Uterus (tissue), 4 donors: ENCODE measurements around the gene TSSK2. TPM values are rescaled to one million over a fixed set of nuclear protein-coding genes. Genes with fewer than 3 reads are reported as not detected.

Experiments
- DNase-seq, 2 donors: peaks; one replicate each; pipeline ENCODE4 v3.0.0-alpha.2; 2019 to 2020
- H3K27ac ChIP-seq, 2 donors: fragments of 200-600 bp; sonication (generic); 1 replicate in 1 of 2; 2 replicates in 1 of 2; pipeline ENCODE4 v1.5.1; 2016 to 2018
- H3K27me3 ChIP-seq, 2 donors: fragments of 200-600 bp; sonication (generic); one replicate each; pipeline ENCODE4 v1.5.1; 2018 to 2019; ENCODE audit warnings: control low read depth in 1 of 2
- H3K36me3 ChIP-seq, 2 donors: fragments of 200-600 bp; sonication (generic); one replicate each; pipeline ENCODE4 v1.5.1; 2019; ENCODE audit warnings: control low read depth in 1 of 2
- H3K4me1 ChIP-seq, 2 donors: fragments of 200-600 bp; sonication (generic); one replicate each; pipeline ENCODE4 v1.5.1; 2018 to 2019; ENCODE audit warnings: control low read depth in 1 of 2
- H3K4me3 ChIP-seq, 2 donors: fragments of 200-600 bp; sonication (generic); 1 replicate in 1 of 2; 2 replicates in 1 of 2; pipeline ENCODE4 v1.5.1; 2018 to 2019; ENCODE audit warnings: mild to moderate bottlenecking in 1 of 2
- H3K9me3 ChIP-seq, 2 donors: fragments of 200-600 bp; sonication (generic); one replicate each; pipeline ENCODE4 v1.5.1; 2019; ENCODE audit warnings: control low read depth in 1 of 2
- POLR2A ChIP-seq, 2 donors: fragments of 450-650 bp; IDR thresholded peaks; one replicate each; pipeline ENCODE4 v1.6.1; 2016; ENCODE audit warnings: antibody characterized with exemption in 2 of 2, mild to moderate bottlenecking in 1 of 2, moderate library complexity in 1 of 2
- intact Hi-C: fragments of 100-400 bp; cut with DNase I; formaldehyde crosslinking; loops from one replicate; pipeline ENCODE4 v1.15.1; 2023; ENCODE audit warnings: low total_unique reads
- total RNA-seq, 4 donors: library from RNA; depleted of rRNA in 3 of 4; stranded (reverse); fragments of >200 nt in 3 of 4; gene quantifications; one replicate each; pipeline versions ENCODE4 v1.1.0 to v1.2.4, GENCODE V29; 2014 to 2023
- TF ChIP-seq, protein P1 (sequence below), 4 experiments: fragments of 200-600 bp in 2 of 4; fragments of 450-650 bp in 2 of 4; sonication (generic) in 2 of 4; IDR thresholded peaks; one replicate each; pipeline ENCODE4 v1.5.1; 2016 to 2019; ENCODE audit warnings: antibody characterized with exemption in 4 of 4, mild to moderate bottlenecking in 2 of 4, moderate library complexity in 1 of 4
- donor health status: DM: yes; HTN: yes; CAD: no.

Gene TSSK2
- total RNA-seq, 4 donors from 2014 or later, result 0.30 TPM; not detected in 3

DNA sequence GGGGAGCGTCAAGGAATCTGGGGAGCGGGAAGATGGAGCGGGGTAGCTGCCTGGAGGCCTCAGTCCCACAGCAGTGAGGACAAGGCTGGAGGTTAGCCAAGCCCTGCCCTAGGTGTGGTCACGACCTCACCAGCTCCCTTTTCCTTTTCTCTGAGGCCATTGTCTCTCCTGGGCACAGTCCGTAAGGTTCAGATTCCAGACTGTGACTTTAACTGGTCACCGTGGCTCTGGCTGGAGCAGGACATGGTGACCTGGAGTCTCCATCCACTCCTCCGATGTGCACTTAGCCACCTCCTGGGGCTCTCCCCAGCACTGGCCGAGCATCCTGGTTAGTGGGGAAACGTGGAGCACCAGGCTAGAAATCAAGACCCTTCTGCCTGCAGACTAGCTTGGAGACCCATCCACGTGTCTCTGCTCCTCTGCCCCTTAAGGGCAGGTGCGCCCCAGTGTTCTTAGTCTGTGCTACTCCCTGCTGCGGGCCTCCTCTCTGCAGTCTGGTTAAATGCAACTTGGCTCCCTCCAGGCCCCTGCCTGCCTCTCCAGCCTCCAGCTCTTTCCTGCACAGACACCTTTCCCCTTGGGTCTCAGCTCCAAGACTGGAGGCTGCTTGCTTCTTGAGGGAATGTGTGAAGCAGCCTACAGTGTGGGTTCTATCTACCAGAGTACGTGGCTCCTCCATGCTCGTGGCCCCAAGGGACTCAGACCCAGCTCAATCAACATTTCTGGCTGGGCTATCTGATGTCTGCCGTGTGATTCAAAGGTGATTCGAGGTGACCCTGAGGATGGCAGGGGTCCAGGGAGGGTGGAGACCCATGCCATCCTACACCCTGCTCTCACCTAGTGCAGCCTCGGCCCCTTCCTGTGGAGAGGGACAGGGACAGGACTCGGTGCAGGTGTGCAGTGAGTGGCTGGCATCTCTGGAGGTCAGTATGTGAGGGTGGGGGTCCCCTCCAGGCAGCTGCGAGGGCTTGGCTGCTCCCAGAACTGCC, 42.2 kb downstream of the TSSK2 start:
- Histone ChIP-seq H3K36me3 (no peaks in the 10 kb centered on the region), H3K4me3 (no peak overlapping the region), H3K27ac (no peak overlapping the region), H3K4me1 (peaks cover 4 to 30% of the 10 kb centered on the region in 2 donors), H3K9me3 (no peaks in the 10 kb centered on the region), H3K27me3 (peaks cover 0 to 13% of the 10 kb centered on the region in 2 donors)
- TF ChIP-seq POLR2A (IDR thresholded peaks at IDR 0.05), result no peak
- TF ChIP-seq, protein P1, sequence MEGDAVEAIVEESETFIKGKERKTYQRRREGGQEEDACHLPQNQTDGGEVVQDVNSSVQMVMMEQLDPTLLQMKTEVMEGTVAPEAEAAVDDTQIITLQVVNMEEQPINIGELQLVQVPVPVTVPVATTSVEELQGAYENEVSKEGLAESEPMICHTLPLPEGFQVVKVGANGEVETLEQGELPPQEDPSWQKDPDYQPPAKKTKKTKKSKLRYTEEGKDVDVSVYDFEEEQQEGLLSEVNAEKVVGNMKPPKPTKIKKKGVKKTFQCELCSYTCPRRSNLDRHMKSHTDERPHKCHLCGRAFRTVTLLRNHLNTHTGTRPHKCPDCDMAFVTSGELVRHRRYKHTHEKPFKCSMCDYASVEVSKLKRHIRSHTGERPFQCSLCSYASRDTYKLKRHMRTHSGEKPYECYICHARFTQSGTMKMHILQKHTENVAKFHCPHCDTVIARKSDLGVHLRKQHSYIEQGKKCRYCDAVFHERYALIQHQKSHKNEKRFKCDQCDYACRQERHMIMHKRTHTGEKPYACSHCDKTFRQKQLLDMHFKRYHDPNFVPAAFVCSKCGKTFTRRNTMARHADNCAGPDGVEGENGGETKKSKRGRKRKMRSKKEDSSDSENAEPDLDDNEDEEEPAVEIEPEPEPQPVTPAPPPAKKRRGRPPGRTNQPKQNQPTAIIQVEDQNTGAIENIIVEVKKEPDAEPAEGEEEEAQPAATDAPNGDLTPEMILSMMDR (IDR thresholded peaks at IDR 0.05), result no peak
- intact Hi-C loops, result no loop called here
- DNase-seq, result no peak

DNA sequence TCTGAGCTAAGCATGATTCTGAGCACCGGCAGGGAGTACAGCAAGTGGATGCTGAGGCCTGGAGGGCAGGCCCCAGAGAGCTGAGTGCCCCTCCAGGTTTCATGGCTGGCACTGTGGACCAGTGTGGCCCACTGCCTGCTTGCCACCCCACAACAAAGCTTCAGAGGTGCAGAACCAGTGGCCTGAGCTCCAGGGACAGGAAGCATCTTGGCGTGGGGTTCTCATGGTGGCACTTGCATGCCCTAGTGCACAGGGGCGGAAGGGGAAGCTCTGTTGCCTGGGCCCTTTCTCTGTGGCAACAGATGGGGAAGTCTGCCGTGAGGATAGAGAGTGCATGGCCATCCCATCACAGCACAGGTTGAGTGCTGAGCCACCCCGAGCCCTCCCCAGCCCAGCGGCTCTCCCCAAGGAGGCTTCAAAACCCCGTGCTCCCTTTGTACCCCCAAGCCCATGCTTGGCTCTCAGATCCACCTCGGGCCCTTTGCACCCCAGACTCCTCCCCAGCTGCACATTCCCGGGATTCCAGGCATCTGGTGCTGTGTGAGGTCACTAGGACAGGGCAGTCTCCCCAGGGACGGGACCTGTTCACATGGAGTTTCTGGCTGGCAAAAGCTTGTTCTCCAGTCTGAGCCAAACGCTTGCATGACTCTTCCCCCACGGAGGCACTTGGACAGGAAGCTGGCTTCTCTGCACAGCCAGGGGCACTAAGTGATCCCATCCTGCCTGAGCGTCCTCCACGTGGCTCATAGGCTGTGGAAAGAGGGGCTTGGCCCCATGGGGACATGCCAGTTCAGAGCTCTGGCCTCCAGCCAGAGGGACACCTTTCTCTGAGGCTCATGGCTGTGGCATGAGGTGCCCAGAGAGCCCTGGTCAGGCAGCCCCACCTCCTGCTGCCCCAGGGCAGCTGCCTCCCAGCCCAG, 43.3 kb downstream of the TSSK2 start:
- Histone ChIP-seq H3K4me3 (no peak overlapping the region), H3K27me3 (peaks cover 0 to 3% of the 10 kb centered on the region in 2 donors), H3K4me1 (peaks cover 4 to 27% of the 10 kb centered on the region in 2 donors), H3K9me3 (no peaks in the 10 kb centered on the region), H3K27ac (no peak overlapping the region), H3K36me3 (no peaks in the 10 kb centered on the region)
- no peak for TF ChIP-seq POLR2A (IDR thresholded peaks at IDR 0.05)
- TF ChIP-seq, protein P1 (IDR thresholded peaks at IDR 0.05), result no peak
- intact Hi-C loops, result no loop called here
- DNase-seq, result peak in 1 of 2 donors; percentile 40

DNA sequence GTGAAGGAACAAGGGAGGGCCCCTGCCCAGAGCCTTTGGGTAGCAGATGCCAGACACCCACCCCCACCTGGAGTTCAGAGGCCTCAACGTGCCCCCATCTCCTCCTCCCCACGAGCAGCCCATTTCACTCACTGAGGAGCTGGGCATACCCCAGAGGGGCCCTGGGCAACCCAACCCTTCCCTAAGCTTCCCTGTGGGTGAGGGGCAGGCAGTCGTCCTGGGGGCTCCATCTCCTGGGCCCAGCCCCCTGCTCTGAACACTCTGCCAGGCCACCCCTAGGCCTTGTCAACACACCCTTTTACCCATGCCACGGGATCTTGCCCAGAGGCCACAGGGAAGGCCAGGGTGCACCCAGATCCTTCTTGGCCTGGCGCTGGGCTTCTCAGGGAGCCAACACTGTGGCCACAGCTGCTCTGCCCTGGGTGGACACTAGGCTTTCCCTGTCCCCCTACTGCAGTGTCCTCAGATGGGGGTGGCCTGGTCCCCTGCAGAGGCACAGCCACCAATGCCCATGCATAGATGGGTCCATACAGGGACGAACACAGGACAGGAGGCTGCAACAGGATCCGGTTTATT, 44.0 kb downstream of the TSSK2 start:
- Histone ChIP-seq H3K27ac (no peak overlapping the region), H3K4me3 (no peak overlapping the region), H3K4me1 (peaks cover 4 to 28% of the 10 kb centered on the region in 2 donors), H3K36me3 (no peaks in the 10 kb centered on the region), H3K9me3 (no peaks in the 10 kb centered on the region), H3K27me3 (no peaks in the 10 kb centered on the region)
- DNase-seq, result no peak
- TF ChIP-seq, protein P1 (IDR thresholded peaks at IDR 0.05), result no peak
- TF ChIP-seq POLR2A (IDR thresholded peaks at IDR 0.05), result no peak
- intact Hi-C loops, result no loop called here

DNA sequence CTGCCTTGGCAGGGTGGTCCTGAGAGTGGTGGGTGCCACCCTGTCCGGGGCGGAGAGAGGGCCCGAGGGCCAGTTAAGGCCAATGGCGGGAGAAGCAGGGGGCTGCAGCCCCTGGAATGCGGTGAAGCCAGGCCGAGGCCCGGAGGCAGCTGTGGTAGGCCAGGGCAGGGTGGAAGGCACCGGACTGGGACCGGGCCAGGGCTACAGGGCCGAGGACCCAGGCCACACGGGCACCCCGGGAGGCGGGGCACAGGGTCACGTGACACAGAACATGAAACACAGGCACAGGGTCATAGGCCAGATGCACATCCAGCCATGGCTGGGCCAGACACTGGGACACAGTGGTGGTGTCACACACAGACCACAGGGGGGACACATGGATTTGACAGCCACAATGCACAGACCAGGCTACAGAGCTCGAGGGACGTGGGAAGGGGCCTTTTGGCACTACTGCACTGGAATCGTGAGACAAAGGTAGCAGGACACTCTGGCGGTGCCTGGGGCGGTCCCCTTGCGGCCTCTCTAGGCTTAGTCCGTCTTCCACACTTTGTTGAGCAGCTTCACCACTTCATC, 44.6 kb downstream of the TSSK2 start:
- Histone ChIP-seq H3K27me3 (no peaks in the 10 kb centered on the region), H3K36me3 (no peaks in the 10 kb centered on the region), H3K4me1 (peaks cover 4 to 28% of the 10 kb centered on the region in 2 donors), H3K4me3 (no peak overlapping the region), H3K27ac (no peak overlapping the region), H3K9me3 (no peaks in the 10 kb centered on the region)
- DNase-seq, result no peak
- intact Hi-C loops, result no loop called here
- TF ChIP-seq, protein P1 (IDR thresholded peaks at IDR 0.05), result no peak
- TF ChIP-seq POLR2A (IDR thresholded peaks at IDR 0.05), result no peak
